Subcutaneous adipose tissue (tissue), 4 donors: ENCODE measurements around the gene IFITM2. TPM values are rescaled to one million over a fixed set of nuclear protein-coding genes. Genes with fewer than 3 reads are reported as not detected.

Experiments
- CTCF ChIP-seq: fragments of 450-650 bp; IDR thresholded peaks from one replicate; pipeline ENCODE4 v1.5.1; 2016; ENCODE audit warnings: low read depth, mild to moderate bottlenecking, control low read depth, antibody characterized with exemption, moderate library complexity
- total RNA-seq, 4 donors: library from RNA; depleted of rRNA; stranded (reverse); fragments of >200 nt; gene quantifications; one replicate each; pipeline ENCODE4 v1.1.0, GENCODE V29; 2016

The IFITM2 gene
- total RNA-seq, 4 donors from 2014 or later = 116 to 171 (median 144) TPM

- no peak for TF ChIP-seq CTCF
Observed at GRCh38 chr11:342328-342727, 34.7 kb downstream of the IFITM2 start.

GRCh38 chr11:344836-345578, 37.4 kb downstream of the IFITM2 start:
- no peak for TF ChIP-seq CTCF

GRCh38 chr11:346529-346928, 38.9 kb downstream of the IFITM2 start:
- TF ChIP-seq CTCF = no peak

- TF ChIP-seq CTCF = no peak
Observed at GRCh38 chr11:350723-351255, 43.2 kb downstream of the IFITM2 start.

GRCh38 chr11:351411-351810, 43.8 kb downstream of the IFITM2 start:
- no peak for TF ChIP-seq CTCF

- TF ChIP-seq CTCF = no peak
Observed at GRCh38 chr11:352456-353031, 44.9 kb downstream of the IFITM2 start.

GRCh38 chr11:353179-353873, 45.7 kb downstream of the IFITM2 start:
- TF ChIP-seq CTCF = no peak
